Liver (tissue), 3 donors: ENCODE results near the gene BARX1.

Source experiments
- RAD21 ChIP-seq, 2 donors: IDR thresholded peaks; 2 replicates each; pipeline ENCODE4 v1.6.1; 2016; ENCODE audit warnings: antibody characterized with exemption in 2 of 2, mild to moderate bottlenecking in 2 of 2
- YY1 ChIP-seq: IDR thresholded peaks from 2 replicates; pipeline ENCODE4 v1.6.1; 2016; ENCODE audit warnings: antibody characterized with exemption, mild to moderate bottlenecking
- TF ChIP-seq, protein P1 (sequence below): fragments of 150-350 bp; IDR thresholded peaks from 2 replicates; pipeline ENCODE4 v1.5.1; 2017; ENCODE audit warnings: improper control_type of control experiment, low read depth, low read length; ENCODE audit not compliant: missing input control
- donor health status: healthy.
- donor health status: healthy.

DNA sequence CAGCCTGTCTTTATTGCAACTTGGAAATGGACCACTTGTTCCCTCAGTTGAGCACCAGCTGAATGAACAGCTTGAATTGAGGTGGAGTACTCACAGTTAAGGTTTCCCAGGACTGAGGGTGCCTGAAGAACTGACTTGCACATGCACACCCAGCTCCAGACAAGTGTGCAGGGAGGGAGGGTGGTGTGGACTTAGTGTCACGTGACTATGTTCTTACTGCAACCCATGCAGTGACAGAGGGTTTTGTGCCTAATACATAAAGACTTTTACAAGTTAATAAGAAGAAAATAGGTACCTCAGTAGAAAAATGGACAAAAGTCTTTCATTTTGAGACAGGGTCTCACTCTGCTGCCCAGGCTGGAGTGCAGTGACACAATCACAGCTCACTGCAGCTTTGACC, 18.0 kb downstream of the BARX1 start:
- TF ChIP-seq, protein P1, sequence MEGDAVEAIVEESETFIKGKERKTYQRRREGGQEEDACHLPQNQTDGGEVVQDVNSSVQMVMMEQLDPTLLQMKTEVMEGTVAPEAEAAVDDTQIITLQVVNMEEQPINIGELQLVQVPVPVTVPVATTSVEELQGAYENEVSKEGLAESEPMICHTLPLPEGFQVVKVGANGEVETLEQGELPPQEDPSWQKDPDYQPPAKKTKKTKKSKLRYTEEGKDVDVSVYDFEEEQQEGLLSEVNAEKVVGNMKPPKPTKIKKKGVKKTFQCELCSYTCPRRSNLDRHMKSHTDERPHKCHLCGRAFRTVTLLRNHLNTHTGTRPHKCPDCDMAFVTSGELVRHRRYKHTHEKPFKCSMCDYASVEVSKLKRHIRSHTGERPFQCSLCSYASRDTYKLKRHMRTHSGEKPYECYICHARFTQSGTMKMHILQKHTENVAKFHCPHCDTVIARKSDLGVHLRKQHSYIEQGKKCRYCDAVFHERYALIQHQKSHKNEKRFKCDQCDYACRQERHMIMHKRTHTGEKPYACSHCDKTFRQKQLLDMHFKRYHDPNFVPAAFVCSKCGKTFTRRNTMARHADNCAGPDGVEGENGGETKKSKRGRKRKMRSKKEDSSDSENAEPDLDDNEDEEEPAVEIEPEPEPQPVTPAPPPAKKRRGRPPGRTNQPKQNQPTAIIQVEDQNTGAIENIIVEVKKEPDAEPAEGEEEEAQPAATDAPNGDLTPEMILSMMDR, result no peak
- TF ChIP-seq YY1 (no peak), RAD21 (IDR thresholded peaks at IDR 0.05) (no peak)
